Epidermal melanocyte (primary cell): ENCODE results near the gene SDHAF2.
"Not testable (repeated sequence)": the region's sequence is repeated elsewhere in the genome, so short reads cannot be mapped to it uniquely, and the experiment has no call there.

ENCODE experiments used
- DNase-seq: peaks from one replicate; pipeline ENCODE4 v3.0.0; 2011; ENCODE audit warnings: low spot score; ENCODE audit not compliant: insufficient read length

SDHAF2 gene

DNA sequence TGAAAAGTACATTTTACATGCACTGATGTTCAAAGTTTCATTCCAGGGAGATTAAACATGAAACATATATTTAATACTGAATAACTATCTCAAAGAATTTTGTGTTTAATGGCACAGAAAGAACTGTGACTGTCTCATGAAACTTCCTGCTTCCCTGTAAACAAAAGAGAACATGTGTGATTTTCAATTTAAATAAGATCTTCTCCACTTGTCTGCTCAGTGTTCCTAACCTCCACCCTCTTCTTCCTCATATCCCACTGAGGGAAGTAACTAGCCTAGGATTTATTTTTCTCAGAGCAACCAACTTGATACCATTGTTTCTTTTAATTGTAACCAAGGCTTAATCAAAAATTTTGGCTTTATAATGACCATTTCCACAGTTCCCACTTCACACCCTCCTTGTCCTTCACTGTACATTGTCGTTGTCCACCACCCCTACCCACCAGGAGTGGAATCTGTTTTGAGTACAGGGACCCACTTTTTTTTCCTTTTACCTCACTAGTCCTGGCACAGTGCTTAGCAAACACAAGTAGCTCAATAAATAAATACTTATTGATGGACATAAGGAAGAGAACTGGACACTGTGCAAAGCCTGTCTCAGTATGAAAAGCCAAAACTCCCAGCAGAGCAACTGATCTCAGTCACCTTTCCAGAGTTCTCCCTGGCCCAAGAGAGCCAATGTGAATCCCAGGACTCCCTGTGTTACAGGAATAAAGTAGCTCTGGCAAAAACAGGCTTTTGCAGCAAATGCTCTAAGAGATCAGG is 4.4 kb upstream of the SDHAF2 start:
- DNase-seq = no peak

GRCh38 chr11:61429346-61429690 is 606 bp upstream of the SDHAF2 start:
- DNase-seq = peak; percentile 70

GRCh38 chr11:61430839-61431238 is 915 bp downstream of the SDHAF2 start:
- DNase-seq = not testable (repeated sequence)

DNA sequence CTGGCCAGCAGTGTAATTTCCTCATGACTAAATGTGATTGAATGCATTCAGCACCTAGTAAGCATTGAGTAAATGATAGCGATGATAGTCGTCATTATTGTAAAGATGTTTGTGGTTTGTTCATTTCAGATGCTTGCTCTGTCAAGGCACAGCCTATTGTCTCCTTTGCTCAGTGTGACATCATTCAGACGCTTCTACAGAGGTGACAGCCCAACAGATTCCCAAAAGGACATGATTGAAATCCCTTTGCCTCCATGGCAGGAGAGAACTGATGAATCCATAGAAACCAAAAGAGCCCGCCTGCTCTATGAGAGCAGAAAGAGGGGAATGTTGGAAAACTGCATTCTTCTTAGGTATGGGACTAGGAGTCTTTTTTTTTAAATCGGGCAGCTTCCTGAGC is 7.6 kb downstream of the SDHAF2 start:
- no peak for DNase-seq

DNA sequence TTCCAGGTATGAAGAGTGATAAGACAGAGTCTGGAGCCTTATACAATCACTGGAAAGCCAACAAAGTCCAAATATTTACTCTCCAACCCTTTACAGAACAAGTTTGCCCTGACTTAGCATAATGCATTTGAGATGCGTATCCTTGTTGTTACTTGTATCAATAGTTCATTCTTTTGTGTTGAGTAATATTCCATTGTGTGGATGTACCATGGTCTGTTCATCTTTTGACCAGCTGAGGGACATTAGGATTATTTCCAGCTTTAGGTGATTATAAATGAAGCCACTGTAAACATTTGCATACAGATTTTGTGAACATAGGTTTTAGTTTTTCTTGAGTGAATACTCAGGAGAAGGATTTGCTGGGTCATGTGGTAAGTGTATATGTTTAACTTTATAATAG is 9.7 kb downstream of the SDHAF2 start:
- no peak for DNase-seq

GRCh38 chr11:61442616-61443015 is 12.7 kb downstream of the SDHAF2 start:
- no peak for DNase-seq

DNA sequence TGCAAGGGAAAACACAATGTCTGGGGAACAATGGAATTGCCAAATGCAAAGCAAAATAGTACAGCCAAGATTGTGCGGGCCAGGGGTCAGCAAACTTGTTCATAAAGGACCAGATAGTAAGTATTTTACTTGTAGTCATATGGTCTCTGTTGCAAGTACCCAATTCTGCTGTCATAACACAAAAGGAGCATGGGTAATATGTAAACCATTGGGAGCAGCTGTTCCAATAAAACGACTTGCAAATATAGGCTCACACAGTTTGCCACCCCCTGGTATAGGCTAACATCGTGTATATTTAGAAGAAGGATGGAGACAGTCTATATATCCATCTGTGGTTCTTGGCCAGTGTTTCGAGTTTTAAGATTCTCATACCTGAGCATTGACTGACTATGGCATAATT is 15.6 kb downstream of the SDHAF2 start:
- DNase-seq = no peak

- DNase-seq = peak; percentile 93
Measured at GRCh38 chr11:61446211-61446651, 16.3 kb downstream of the SDHAF2 start.

- DNase-seq = no peak
Measured at GRCh38 chr11:61447601-61448551, 18.0 kb downstream of the SDHAF2 start.

DNA sequence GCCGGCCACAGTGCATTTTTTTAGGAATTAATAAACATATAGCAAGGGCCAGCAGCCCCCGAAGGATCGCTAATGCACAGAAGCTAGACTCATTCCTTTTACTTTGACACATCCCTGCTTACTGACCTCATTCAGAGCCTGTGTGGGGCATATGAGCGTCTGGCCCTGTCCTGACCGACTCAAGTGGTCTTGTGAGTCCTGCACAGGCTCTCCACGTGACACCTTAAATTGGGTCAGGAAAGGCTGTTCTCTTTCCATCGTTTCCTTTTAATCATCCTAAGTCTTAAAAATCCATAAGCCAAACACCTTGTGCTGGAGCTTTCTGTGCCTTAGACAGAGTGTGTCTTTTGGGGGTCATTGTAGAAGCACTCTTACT is 18.6 kb downstream of the SDHAF2 start:
- no peak for DNase-seq

GRCh38 chr11:61452825-61453224 is 22.9 kb downstream of the SDHAF2 start:
- no peak for DNase-seq

DNA sequence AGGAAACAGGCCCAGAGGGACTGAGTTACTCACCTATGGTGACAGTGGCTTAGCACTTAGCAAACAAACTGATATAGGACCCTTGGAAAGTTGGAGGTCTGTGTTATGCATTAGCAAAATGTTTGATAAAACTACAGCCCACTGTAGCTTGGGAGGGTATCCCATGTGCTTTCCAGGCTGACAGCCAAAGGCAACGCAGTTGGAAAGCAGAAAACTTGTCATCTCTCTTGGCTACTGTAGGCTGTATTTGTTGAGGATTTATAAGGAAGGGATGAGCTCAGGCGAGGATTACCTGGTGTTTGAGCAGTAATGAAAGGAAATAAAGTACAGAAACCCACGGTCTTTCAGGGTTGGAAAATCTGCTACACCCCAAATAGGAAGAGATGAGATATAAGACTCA is 23.8 kb downstream of the SDHAF2 start:
- no peak for DNase-seq

- no peak for DNase-seq
Measured at GRCh38 chr11:61454520-61454919, 24.6 kb downstream of the SDHAF2 start.

DNA sequence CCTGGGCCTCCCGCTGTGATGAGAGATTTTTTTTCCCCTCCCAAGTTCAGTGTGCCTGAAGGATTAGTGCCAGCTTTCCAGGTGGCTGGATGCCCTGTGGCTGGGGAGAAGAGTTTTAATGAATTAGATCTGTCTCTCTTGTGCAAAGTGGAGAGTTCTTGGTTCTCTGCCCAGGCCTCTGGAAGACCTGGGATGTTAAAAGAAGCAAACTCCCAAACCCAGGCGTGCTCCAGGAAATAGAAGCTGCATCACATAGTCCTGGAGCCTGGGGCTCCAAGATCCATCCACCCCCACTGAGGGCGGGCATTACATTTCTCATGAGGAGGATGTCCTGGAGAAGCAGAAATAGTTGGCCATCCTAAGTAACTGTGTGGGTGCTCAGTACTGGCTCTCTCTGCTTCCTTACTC is 30.6 kb downstream of the SDHAF2 start:
- no peak for DNase-seq

DNA sequence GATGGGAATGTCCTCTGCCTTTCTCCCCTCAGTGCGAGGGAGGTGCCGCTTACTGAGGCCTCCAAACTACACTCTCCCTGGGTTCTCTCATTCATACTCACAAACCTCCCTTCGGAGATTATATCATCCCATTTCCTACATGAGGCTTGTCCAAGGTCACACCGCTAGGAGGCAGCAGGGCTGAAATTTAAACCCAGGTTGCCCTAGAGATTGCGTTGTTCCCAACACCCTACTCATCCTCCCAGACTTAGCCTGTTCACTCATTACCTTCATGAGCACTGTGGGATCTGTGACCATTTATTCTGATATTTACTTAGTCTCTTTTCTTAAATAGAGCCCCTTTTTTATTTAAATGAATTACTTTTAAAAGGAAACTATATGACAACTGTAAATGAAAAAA is 31.1 kb downstream of the SDHAF2 start:
- no peak for DNase-seq

DNA sequence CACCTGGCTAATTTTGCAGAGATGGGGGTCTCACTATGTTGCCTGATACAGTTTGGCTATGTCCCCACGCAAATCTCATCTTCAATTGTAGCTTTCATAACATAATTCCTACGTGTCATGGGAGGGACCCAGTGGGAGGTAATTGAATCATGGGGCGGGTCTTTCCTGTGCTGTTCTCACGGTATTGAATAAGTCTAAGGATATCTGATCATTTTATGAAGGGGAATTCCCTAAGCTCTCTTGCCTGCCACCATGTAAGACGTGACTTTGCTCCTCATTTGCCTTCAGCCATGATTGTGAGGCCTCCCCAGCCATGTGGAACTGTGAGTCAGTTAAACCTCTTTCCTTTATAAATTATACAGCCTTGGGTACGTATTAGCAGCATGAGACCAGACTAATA is 37.7 kb downstream of the SDHAF2 start:
- DNase-seq = not testable (repeated sequence)

DNA sequence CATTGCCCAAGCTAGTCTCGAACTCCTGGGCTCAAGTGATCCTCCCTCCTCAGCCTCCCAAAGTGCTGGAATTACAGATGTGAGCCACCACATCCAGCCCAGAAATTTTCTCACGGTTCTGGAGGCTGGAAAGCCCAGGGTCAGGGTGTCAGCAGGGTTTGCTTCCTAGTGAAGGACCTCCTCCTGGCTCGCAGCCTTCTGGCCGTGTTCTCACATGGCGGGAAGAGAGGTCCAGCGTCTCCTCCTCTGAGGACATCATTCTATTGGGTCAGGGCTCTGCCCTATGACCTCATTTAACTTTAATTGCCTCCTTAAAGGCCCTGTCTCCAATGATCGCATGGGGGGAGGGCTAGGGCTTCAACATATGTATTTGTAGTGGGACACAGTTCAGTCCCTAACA is 38.1 kb downstream of the SDHAF2 start:
- no peak for DNase-seq

- DNase-seq = no peak
Measured at GRCh38 chr11:61472282-61472681, 42.4 kb downstream of the SDHAF2 start.

GRCh38 chr11:61472868-61473267 is 42.9 kb downstream of the SDHAF2 start:
- no peak for DNase-seq

DNA sequence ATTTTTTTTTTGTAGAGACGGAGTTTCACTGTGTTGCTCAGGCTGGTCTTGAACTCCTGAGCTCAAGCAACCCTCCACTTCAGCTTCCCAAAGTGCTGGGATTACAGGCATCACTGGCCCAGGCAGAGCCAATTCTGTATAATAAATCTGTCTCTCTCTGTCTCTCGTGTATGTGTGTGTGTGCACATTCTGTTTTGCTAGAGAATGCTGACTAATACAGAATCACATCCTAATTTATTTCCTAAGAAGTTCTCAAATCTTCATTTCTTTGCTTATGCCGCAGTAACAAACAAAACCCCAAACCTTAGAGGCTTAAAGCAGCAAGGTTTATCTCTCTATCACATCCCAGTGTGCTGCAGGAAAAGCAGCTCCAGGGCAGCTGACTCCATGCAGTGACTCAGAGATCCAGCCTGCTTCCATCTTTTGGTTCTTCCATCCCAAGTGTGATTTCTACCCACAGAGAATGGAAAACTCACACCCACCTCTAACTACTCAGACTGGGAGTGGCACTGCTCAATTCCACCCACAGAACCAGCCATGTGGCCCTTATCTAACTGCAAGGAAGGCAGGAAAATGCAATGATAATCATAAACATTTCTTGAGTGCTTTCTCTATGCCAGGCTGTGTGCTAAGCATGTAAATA is 43.6 kb downstream of the SDHAF2 start:
- no peak for DNase-seq

- no peak for DNase-seq
Measured at GRCh38 chr11:61474013-61474643, 44.2 kb downstream of the SDHAF2 start.

DNA sequence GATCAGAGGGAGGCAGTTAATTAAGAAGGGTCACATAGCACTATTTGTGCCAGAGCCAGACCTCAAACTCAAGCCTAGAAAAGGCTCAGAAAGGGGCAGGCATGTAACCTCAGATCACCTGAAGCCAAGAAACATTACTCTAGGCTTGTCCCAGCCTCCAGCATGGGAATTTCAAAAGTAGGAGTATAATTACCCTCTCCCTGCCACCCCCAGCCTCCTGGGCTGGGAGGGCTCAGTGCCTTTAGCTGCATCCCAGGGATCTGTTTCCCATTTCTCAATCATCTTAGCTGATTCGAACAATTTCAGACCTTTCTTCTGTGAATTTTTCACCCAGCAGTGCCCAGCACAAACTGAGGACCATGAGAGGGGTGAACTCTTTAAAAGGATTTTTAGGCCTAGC is 45.5 kb downstream of the SDHAF2 start:
- no peak for DNase-seq
